Right lobe of liver (tissue), 4 donors: ENCODE data around the gene TMEM74B.

ENCODE experiments used
- CTCF ChIP-seq, 4 donors: fragments of 200-600 bp in 3 of 4; fragments of 450-650 bp in 1 of 4; IDR thresholded peaks; one replicate each; pipeline versions ENCODE4 v1.5.1 to v1.8.0; 2016 to 2022; ENCODE audit warnings: antibody characterized with exemption in 4 of 4, mild to moderate bottlenecking in 2 of 4
- POLR2A ChIP-seq: fragments of 450-650 bp; IDR thresholded peaks from one replicate; pipeline ENCODE4 v1.6.1; 2017; ENCODE audit warnings: antibody characterized with exemption, mild to moderate bottlenecking
- donor health status: DM: no; HTN: no; CAD: no.
- donor health status: DM: no; HTN: no; CAD: no.
- donor health status: DM: no; HTN: yes; CAD: no.

GRCh38 chr20:1184260-1184637 is 532 bp downstream of the TMEM74B start:
- TF ChIP-seq POLR2A: no peak
- no peak for TF ChIP-seq CTCF (IDR thresholded peaks at IDR 0.05)
